ENCODE data around the gene SRGAP2C. TPM values are rescaled to one million over a fixed set of nuclear protein-coding genes. Genes with fewer than 3 reads are reported as not detected.
"Not testable (repeated sequence)": the region's sequence is repeated elsewhere in the genome, so short reads cannot be mapped to it uniquely, and the experiment has no call there.

SRGAP2C gene
- total RNA-seq, 1 donor from 2014 or later = 23.8 TPM

- H3K4me3 ChIP-seq; H3K36me3 ChIP-seq; H3K4me1 ChIP-seq; H3K27me3 ChIP-seq; H3K27ac ChIP-seq; H3K9me3 ChIP-seq; intact Hi-C loops (cut with DNase I); DNase-seq (ENCODE audit: extremely low spot score in 2 of 2): not testable (repeated sequence)
These were observed 15.5 kb downstream of the SRGAP2C start for GRCh38 chr1:121200232-121200631.

- H3K9me3 ChIP-seq; H3K27ac ChIP-seq; DNase-seq (ENCODE audit: extremely low spot score in 2 of 2); H3K4me1 ChIP-seq; H3K4me3 ChIP-seq; H3K27me3 ChIP-seq; H3K36me3 ChIP-seq; intact Hi-C loops (cut with DNase I): not testable (repeated sequence)
These were observed 16.5 kb downstream of the SRGAP2C start for GRCh38 chr1:121200985-121201981.

- DNase-seq (ENCODE audit: extremely low spot score in 2 of 2); H3K36me3 ChIP-seq; H3K9me3 ChIP-seq; intact Hi-C loops (cut with DNase I); H3K4me1 ChIP-seq; H3K27ac ChIP-seq; H3K4me3 ChIP-seq; H3K27me3 ChIP-seq: not testable (repeated sequence)
These were observed 18.2 kb downstream of the SRGAP2C start for GRCh38 chr1:121202986-121203385.

- H3K36me3 ChIP-seq; H3K9me3 ChIP-seq; H3K4me1 ChIP-seq; intact Hi-C loops (cut with DNase I); H3K27me3 ChIP-seq; DNase-seq (ENCODE audit: extremely low spot score in 2 of 2); H3K27ac ChIP-seq; H3K4me3 ChIP-seq: not testable (repeated sequence)
These were observed 21.3 kb downstream of the SRGAP2C start for GRCh38 chr1:121205786-121206711.

- intact Hi-C loops (cut with DNase I); H3K9me3 ChIP-seq; H3K4me3 ChIP-seq; H3K36me3 ChIP-seq; H3K27ac ChIP-seq; DNase-seq (ENCODE audit: extremely low spot score in 2 of 2); H3K4me1 ChIP-seq; H3K27me3 ChIP-seq: not testable (repeated sequence)
These were observed 22.6 kb downstream of the SRGAP2C start for GRCh38 chr1:121207328-121207727.

- H3K27me3 ChIP-seq; DNase-seq (ENCODE audit: extremely low spot score in 2 of 2); H3K36me3 ChIP-seq; intact Hi-C loops (cut with DNase I); H3K9me3 ChIP-seq; H3K4me3 ChIP-seq; H3K4me1 ChIP-seq; H3K27ac ChIP-seq: not testable (repeated sequence)
These were observed 23.6 kb downstream of the SRGAP2C start for GRCh38 chr1:121208375-121208774.

- H3K36me3 ChIP-seq; intact Hi-C loops (cut with DNase I); H3K27ac ChIP-seq; H3K4me1 ChIP-seq; H3K9me3 ChIP-seq; H3K4me3 ChIP-seq; DNase-seq (ENCODE audit: extremely low spot score in 2 of 2); H3K27me3 ChIP-seq: not testable (repeated sequence)
These were observed 26.0 kb downstream of the SRGAP2C start for GRCh38 chr1:121210778-121211177.

GRCh38 chr1:121213491-121213890 is 28.7 kb downstream of the SRGAP2C start:
- H3K9me3 ChIP-seq; H3K4me1 ChIP-seq; H3K36me3 ChIP-seq; intact Hi-C loops (cut with DNase I); H3K27ac ChIP-seq; H3K4me3 ChIP-seq; DNase-seq (ENCODE audit: extremely low spot score in 2 of 2); H3K27me3 ChIP-seq: not testable (repeated sequence)

- DNase-seq (ENCODE audit: extremely low spot score in 2 of 2); intact Hi-C loops (cut with DNase I); H3K4me1 ChIP-seq: not testable (repeated sequence)
These were observed 29.9 kb downstream of the SRGAP2C start for GRCh38 chr1:121214544-121215156.

GRCh38 chr1:121215699-121216417 is 31.1 kb downstream of the SRGAP2C start:
- H3K9me3 ChIP-seq; H3K36me3 ChIP-seq; H3K4me3 ChIP-seq; H3K27ac ChIP-seq; DNase-seq (ENCODE audit: extremely low spot score in 2 of 2); H3K27me3 ChIP-seq; intact Hi-C loops (cut with DNase I); H3K4me1 ChIP-seq: not testable (repeated sequence)

More at GRCh38 chr1:121214544-121215156, 29.9 kb downstream of the SRGAP2C start:
- H3K4me3 ChIP-seq, H3K36me3 ChIP-seq, H3K27ac ChIP-seq, H3K9me3 ChIP-seq, H3K27me3 ChIP-seq: not testable (repeated sequence)

GRCh38 chr1:121216676-121217075 is 31.9 kb downstream of the SRGAP2C start:
- H3K4me3 ChIP-seq; H3K4me1 ChIP-seq; H3K36me3 ChIP-seq; H3K27me3 ChIP-seq; H3K9me3 ChIP-seq; intact Hi-C loops (cut with DNase I); DNase-seq (ENCODE audit: extremely low spot score in 2 of 2); H3K27ac ChIP-seq: not testable (repeated sequence)

- intact Hi-C loops (cut with DNase I); H3K36me3 ChIP-seq; H3K9me3 ChIP-seq; H3K27me3 ChIP-seq; H3K4me3 ChIP-seq; H3K4me1 ChIP-seq; H3K27ac ChIP-seq; DNase-seq (ENCODE audit: extremely low spot score in 2 of 2): not testable (repeated sequence)
These were observed 37.0 kb downstream of the SRGAP2C start for GRCh38 chr1:121221770-121222169.

Data from vagina (tissue), 2 donors.